CD4-positive, alpha-beta T cell treated with Interferon alpha-2 for 1 hour (primary cell): ENCODE data around the gene POTEF.
"Not testable (repeated sequence)": the region's sequence is repeated elsewhere in the genome, so short reads cannot be mapped to it uniquely, and the experiment has no call there.

Experiments used
- DNase-seq, 2 donors: peaks; one replicate each; pipeline ENCODE4 v3.0.0-alpha.2; 2020 to 2022

POTEF gene

GRCh38 chr2:130152816-130153595 lies 24.0 kb upstream of the POTEF start:
- no peak for DNase-seq

DNA sequence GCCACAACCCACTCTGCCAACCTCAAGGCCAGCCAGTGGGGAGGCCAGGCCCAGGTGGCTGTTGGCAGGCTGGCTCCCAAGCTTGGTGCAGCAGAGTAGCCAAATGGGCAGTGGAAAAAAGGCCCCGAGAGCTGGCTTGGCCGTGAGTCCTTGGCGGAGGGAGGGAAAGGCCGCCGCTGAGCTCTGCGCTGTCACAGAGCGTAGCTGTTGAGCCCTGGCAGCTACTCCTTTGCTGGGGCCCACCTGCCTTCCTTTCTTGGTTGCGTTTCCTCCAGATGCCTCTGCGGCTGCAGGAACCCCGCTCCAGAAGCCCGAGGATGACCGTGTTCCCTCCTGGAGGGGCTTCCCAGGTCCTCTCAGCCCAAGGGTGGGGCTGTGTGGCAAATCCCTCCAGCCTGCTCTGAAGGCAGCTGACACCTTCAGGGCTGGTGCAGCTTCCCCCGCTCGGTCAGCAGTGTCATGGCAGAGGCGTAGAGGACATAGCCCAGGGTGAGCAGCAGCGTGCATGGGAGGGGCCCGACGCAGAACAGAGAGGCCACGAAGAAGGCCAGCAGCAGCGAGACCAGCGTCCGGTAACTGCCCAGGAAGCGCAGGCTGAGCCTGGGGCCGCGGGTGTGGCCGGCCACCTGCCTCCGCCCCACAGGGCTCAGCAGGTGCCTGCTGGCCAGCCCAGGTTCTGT lies 23.3 kb upstream of the POTEF start:
- not testable (repeated sequence) for DNase-seq

GRCh38 chr2:130151145-130151512 lies 22.1 kb upstream of the POTEF start:
- not testable (repeated sequence) for DNase-seq

GRCh38 chr2:130150181-130151144 lies 21.4 kb upstream of the POTEF start:
- no peak for DNase-seq

DNA sequence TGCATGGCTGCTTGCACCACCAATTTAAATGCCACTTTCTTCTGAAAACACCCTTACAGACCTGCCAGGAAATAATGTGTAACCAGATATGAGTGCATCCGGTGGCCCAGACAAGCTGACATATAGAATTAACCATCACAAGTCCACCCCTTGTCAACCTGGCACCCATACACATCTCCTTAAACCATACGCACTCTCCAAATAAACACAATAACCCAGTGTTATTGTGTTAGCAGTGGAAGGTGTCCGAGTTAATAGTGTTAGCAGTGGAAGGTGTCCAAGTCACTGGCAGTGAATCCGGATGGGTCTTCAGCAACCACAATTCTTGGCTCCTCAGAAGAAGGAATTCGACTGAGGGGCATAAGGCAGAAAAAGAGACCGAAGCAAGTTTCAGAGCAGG lies 19.5 kb upstream of the POTEF start:
- not testable (repeated sequence) for DNase-seq

GRCh38 chr2:130145006-130145414 lies 16.0 kb upstream of the POTEF start, which contains the start of gene CCDC74B:
CCDC74B (minus strand) TSS chr2:130145112; CDS start chr2:130144996, 116 bp downstream.
- DNase-seq = peak; percentile 63 to 66

- not testable (repeated sequence) for DNase-seq
These were observed 14.4 kb upstream of the POTEF start for GRCh38 chr2:130143266-130144039.

DNA sequence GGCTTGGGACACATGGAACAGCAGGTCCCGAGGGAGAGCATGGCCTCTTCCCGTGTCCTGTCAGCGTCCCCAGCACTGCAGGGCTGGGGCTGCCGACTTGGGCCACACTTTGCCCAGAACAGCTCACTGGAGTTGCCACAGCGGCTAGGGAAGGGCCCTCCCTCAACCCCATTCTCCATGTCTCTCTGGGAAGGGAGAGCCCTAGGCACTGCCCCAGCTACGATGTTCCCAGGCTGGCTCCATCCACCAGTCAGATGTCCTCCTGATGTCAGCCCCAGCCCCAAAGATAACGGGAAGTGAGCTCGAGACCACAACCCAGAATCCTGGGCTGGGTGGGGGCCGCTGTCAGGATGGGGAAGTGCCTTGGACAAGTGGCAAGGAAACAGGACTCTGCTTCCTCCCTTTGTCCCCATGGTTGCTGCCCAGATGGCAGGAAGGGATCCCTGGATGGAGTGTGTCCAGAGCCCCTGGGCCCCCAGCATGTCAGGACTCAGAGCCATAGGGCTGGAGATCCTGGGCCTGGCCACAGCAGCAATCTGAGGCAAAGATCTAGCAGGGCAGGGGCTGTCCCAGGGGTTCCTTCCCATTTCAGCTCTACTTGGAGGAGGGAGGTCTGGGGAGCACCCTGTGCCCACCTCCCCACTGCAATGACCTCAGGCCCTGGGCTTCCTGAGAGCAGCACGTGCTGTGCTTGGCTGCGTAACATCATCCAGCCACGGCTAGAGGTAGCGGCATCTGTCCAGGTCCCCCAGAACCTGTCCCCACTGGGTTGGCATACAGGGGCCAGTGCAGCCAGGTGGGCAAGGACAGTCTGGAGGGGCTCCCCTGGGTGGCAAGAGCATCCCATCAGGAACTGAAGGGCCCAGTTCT lies 13.6 kb upstream of the POTEF start:
- DNase-seq = not testable (repeated sequence)

DNA sequence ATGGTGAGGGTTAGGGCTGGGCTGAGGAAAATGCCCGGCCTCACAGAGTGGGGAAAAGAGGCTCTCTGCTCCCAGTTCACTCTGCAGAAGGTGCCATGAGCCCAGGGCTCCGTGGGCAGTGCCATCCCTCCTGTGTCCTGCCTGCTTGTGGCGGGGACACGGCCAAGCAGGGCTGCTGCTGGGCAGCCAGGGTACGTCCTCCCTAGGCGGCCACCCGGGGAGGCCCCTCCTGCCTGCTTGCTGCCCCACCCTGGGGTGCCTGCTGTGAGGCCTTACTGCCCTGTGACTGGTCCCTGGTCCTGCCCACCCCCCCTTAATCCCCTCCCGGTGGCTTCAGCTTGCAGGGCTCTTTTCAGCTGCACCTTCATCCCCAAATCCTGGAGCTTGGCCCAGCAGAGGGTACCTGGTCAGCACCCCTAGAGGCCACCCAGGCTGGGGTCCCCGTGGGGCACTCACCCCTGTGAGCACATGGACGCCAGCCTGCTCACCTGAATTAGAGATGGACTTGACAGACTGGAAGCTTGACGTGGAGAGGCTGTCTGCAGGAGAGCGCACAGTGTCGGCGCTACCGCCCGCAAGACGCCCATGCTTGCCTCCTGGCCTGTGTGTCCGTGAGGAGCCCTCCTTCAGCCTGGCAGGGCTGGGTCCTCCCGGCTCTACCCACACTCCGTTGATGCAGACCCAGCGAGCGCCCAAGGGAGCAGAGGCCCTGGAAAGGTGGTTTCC lies 12.8 kb upstream of the POTEF start:
- DNase-seq = not testable (repeated sequence)

GRCh38 chr2:130141002-130141401 lies 12.0 kb upstream of the POTEF start:
- DNase-seq = not testable (repeated sequence)

DNA sequence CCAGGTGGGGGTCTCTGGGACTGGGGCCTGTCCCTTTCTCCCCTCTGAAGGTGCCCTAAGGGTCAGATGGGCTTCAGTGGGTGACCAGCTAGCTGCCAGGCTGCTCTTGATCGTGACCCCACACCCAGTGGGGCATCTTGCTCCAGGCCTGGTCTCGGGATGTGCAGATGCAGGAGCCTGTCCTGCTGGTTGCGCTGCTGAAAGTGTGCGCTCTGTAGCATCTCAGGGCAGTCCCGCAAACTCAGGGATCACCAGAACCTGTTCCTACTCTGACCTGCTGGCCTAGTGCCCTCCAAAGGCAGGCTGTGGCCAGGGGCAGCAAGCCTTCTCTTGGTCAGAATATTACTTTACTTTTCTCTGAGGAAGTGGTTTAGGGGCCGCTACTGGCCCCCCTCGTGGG lies 11.5 kb upstream of the POTEF start:
- not testable (repeated sequence) for DNase-seq

GRCh38 chr2:130139331-130140280 lies 10.6 kb upstream of the POTEF start:
- DNase-seq = not testable (repeated sequence)

- DNase-seq = not testable (repeated sequence)
These were observed 9.8 kb upstream of the POTEF start for GRCh38 chr2:130138841-130139251.

- DNase-seq = not testable (repeated sequence)
These were observed 9.3 kb upstream of the POTEF start for GRCh38 chr2:130138326-130138725.

DNA sequence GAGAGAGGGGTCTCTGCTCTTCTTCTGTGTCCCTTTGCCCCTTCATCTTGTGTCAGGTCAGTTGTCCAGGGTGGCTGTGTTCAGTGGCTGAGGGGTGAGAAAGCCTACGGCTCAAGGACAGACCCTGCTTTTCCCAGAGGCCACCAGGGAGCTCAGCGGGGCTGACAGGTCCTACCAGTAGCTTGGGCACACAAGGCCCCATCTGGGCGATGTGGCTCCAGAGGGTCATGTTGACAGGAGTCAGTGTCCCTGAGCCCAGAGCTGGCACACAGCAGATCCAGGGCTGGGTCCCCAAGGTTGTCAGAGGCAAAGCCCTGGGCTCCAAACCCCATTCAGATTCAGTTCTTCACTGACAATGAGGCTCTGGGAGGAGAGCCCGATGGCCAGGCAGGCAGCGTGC lies 8.1 kb upstream of the POTEF start:
- not testable (repeated sequence) for DNase-seq

GRCh38 chr2:130136546-130136945 lies 7.5 kb upstream of the POTEF start:
- DNase-seq = not testable (repeated sequence)

GRCh38 chr2:130135692-130136541 lies 6.9 kb upstream of the POTEF start:
- no peak for DNase-seq

DNA sequence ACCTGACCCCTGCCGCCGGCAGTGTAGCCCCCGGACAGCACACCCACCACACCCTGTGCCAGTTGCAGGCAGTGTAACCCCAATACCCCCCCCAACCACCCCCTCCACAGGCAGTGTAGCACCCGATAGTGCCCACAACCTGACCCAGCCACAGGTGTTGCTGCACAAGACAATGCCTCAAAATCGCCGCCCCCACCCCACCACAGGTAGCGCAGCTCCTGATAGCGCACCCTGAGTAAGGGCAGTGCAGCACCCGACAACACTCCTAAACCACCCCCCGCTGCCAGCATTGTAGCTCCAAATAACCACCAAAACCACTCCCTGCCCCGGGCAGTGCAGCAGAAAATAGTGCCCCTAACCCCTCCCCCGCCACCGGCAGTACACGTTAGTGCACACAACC lies 558 bp downstream of the POTEF start:
- not testable (repeated sequence) for DNase-seq
